HTERT RPE-1 (cell line): ENCODE measurements around the gene EML6.
"Not testable (repeated sequence)": the region's sequence is repeated elsewhere in the genome, so short reads cannot be mapped to it uniquely, and the experiment has no call there.

Source experiments
- in situ Hi-C: fragments of 300-500 bp; cut with MboI; formaldehyde crosslinking; loops from 4 replicates; pipeline ENCODE4 v1.14.3; 2020; ENCODE audit warnings: low sequenced_read_pairs

Gene EML6

GRCh38 chr2:54840559-54841468 is 117.4 kb downstream of the EML6 start:
- in situ Hi-C loops = no loop called here

- in situ Hi-C loops = not testable (repeated sequence)
These were observed 118.0 kb downstream of the EML6 start for GRCh38 chr2:54841500-54841899.

DNA sequence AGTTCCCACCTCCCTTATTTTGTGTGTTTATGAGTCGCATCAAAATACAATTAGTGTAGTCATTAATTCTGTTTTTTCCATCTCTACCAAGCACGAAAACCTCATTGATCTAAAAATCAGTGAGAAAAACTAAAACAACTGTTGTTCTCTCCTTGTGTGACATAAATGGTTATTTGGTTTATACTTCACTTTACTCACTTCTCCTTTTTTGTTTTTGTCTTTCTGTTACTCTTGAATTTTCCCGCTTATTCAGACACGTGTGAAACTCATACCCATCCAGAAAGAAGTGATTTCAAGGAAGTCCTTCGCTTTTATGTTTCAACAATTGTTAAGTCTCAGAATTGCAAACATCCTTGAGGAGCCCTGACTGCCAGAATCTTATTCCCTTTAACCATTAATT is 121.6 kb downstream of the EML6 start:
- in situ Hi-C loops = no loop called here

DNA sequence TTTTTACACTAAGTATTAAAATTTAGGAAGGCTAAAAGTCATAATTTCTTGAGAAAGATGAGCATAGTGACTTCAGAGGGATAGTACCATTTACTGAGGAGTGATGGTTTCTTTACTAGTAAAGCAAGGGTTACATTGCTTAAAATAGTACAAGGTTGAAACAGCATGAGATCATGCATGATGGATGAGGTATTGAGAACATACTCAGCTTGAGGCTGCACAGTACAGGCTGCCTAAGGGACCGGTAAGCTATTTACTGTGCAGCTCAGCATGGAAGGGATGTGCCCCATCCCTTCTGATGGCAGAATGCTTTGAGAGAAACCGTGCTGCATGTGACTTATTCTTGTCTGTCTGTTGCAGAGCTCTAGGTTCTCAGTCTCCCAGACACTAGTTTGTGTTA is 122.1 kb downstream of the EML6 start:
- in situ Hi-C loops = no loop called here

GRCh38 chr2:54850171-54851122 is 127.0 kb downstream of the EML6 start:
- in situ Hi-C loops = no loop called here

DNA sequence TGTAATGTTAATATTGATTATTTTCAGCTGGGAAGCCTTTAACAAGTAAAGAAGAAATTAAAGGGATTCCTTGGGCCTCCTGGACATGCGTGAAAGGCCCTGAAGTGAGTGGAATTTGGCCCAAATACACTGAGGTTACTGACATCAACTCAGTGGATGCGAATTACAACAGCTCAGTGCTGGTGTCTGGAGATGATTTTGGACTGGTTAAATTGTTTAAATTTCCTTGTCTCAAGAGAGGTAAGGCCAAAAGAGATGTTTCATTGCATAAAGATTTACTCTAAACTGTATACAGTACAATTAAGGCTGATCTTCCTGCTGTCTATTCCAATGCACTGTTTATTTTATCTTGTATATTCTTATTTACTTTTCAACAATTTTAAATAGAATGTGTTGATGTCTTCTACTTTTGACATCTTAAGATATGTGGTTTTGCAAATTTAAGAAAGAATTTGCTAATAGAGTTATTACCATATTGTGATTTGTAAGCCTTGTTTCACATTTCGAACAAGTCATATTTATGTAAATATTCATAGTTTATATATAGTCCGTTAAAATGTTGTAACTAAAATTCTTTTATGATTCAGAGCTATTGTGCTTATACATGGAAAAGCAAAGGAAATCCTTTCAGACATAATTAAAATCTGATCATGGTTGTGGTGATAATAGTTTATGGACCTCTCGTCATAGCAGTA is 130.3 kb downstream of the EML6 start:
- in situ Hi-C loops = no loop called here

GRCh38 chr2:54855434-54855833 is 132.0 kb downstream of the EML6 start:
- in situ Hi-C loops = no loop called here

DNA sequence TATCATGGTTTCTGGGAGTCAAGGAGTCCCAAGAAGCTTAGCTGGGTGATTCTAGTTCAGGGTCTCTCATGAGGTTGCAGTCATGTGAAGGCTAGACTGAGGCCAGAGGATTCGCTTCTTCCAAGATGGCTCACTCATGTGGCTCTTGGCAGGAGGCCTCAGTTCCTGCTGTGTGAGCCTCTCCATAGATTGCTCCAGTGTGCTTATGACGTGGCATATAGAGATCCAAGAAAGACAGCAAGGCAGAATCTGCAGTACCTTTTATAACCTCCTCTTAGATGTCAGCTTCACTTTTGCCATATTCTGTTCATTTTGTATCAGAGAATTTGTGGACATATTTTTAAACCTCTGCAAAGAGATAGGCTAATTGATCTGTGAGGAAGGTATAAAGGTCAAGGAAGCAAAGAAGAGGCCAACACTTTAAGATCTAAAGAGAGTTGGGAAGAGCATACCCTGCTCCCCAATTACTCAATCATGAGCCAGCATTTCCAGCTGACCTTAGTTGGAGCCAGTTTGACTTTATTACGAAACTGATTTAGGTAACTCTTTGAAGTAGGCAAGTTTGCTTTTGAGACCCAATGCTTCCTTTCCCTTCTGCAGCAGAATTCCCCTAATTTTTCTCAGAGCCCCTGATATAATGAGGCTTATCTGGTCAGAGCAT is 134.7 kb downstream of the EML6 start:
- in situ Hi-C loops = no loop called here

- in situ Hi-C loops = no loop called here
These were observed 136.0 kb downstream of the EML6 start for GRCh38 chr2:54859416-54859815.

GRCh38 chr2:54859997-54860701 is 136.7 kb downstream of the EML6 start:
- in situ Hi-C loops = no loop called here

DNA sequence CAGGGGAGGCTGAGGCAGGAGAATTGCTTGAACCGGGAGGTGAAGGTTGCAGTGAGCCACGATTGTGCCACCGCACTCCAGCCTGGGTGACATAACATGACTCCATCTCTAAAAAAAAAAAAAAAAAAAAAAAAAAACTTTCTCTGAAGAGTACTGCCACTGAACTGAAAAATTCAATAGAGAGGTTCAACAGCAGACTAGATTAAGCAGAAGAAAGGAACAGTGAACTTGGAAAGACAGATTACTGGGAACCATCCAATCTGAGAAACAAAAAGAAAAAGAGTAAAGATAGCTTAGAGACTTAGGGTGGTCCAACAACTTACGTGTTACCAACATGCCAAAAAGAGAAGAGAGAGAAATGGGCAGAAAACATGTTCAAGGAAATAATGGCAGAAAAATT is 138.8 kb downstream of the EML6 start:
- in situ Hi-C loops = no loop called here

DNA sequence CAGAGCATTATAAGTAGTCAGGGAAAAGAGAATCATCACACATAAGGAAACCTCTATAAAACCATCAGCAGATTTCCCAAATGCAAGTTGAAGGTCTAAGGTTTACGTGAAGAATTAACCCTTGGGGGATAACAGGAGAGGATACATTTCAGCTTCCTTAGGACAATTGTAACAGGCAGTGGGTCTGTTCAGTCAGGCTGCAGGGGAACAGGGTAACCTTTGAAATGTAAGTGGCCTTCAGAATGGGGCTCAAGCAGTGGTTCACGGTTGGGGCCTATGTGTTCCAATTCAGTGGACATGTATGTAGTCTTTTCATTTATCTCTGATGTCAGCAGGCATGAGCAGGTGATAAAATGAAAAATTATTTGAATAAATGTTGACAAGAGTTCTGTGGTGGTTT is 139.3 kb downstream of the EML6 start:
- in situ Hi-C loops = no loop called here

DNA sequence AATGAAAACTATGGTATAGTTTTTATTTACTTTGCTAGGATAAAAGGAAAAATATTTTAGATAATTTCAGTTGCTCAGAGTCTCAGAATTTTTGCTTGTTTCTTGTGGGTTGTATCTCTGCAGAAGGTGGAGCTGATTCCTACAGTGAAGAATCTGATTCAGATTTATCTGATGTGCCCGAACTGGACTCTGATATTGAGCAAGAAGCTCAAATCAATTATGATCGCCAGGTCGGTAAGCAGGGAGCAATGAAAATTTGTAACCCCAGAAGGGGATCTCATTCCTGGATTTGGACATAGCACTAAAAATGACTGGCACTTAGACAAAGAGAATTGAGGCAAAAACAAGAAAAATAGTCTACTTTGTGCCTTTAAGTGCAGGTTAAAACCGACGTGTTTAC is 140.2 kb downstream of the EML6 start:
- in situ Hi-C loops = no loop called here

DNA sequence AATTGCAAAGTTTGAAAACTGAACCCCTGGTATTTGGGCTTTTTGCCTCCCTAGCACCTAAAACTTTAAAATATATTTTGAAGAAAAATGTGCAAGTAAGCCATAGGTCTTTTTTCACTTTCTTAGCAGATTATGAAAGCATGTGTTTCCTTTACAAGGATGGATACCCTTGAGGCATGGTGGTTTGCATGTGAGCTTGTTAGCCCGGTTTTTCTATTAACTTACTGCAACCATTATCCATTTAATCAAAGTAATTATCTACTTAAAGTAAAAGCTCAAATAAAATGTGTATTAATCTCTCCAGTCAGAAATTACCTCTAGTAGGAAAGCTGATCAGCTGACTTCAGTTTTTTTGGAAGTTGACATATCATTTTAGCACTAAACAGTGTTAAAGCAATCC is 140.6 kb downstream of the EML6 start:
- in situ Hi-C loops = no loop called here

- in situ Hi-C loops = no loop called here
These were observed 141.3 kb downstream of the EML6 start for GRCh38 chr2:54864727-54865126.

DNA sequence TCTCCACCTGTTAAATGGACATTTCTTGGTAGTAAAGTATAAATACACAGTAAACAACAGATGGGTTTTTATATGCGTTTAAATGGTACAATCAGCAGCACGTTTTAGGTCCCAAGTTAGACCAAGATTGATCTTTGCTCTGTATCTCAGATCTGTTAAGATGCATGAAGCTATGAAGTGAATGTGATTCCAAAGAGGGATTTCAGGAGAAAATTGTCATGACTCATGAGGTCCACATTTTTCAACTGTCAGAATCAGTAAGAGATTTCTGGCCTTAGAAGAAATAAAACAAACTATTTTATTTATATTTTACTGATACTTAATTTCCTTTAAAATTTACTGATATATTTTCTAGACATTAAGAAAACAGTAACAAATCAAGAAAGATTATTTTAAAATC is 142.7 kb downstream of the EML6 start:
- in situ Hi-C loops = no loop called here

GRCh38 chr2:54866868-54867267 is 143.4 kb downstream of the EML6 start:
- in situ Hi-C loops = no loop called here

GRCh38 chr2:54867457-54867856 is 144.0 kb downstream of the EML6 start:
- in situ Hi-C loops = no loop called here

DNA sequence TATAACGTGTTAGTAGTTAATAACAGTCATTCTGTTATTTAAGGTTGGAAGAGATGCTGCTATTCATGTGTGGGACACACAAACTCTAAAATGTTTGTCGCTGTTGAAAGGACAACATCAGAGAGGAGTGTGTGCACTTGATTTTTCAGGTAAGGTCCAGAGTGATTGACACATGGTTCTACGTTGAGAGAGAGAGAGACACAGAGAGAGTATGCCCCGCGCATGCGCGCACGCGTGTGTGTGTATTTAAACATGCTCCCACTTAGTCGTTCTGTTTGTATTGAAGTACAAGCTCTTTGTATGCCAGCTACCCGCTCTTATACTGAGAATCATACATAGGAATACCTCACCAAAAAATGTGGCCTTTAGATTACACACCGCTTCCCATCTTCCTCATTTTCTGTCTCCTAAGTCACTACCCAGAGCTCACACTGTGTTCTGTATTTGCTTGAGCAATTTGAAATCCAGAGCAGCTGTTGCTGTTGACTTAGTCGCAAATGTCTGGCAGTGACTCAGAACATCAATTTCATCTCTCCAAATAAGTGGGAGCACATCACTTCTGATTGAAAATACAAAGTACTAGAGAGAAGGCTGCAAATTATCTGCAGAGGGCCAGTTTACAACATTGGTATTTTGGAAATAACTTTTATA is 148.1 kb downstream of the EML6 start:
- in situ Hi-C loops = no loop called here

DNA sequence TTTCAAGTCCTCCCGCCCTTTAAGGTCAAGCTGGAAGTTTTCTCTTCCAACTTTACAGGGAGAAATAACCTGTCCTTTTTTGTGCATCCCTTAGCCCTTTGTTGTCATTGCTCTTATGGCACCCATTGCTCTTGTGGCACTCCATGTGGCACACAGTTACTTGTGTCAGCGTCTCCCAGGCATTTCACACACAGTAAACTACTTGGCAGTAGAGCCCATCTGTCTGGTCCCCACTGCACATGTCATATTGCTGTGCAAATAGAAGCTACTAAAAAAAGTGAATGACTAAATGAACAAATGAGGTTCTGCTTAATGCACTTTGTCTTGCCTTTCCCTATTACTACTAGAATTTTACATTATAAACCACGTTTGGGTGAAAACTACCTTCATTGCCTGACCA is 149.3 kb downstream of the EML6 start:
- in situ Hi-C loops = no loop called here
